ENCODE data around the gene CCDC197.

GRCh38 chr14:93991649-93992048 is 5.5 kb upstream of the CCDC197 start:
- TF ChIP-seq, protein P1, sequence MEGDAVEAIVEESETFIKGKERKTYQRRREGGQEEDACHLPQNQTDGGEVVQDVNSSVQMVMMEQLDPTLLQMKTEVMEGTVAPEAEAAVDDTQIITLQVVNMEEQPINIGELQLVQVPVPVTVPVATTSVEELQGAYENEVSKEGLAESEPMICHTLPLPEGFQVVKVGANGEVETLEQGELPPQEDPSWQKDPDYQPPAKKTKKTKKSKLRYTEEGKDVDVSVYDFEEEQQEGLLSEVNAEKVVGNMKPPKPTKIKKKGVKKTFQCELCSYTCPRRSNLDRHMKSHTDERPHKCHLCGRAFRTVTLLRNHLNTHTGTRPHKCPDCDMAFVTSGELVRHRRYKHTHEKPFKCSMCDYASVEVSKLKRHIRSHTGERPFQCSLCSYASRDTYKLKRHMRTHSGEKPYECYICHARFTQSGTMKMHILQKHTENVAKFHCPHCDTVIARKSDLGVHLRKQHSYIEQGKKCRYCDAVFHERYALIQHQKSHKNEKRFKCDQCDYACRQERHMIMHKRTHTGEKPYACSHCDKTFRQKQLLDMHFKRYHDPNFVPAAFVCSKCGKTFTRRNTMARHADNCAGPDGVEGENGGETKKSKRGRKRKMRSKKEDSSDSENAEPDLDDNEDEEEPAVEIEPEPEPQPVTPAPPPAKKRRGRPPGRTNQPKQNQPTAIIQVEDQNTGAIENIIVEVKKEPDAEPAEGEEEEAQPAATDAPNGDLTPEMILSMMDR (IDR thresholded peaks at IDR 0.05), result no peak
- TF ChIP-seq POLR2A (IDR thresholded peaks at IDR 0.05; ENCODE audit: low read depth), result no peak
- TF ChIP-seq POLR2AphosphoS5 (IDR thresholded peaks at IDR 0.05), result no peak
- TF ChIP-seq EP300 (IDR thresholded peaks at IDR 0.05), result no peak

Measured in esophagus muscularis mucosa (tissue), 4 donors.